CD4-positive, alpha-beta T cell (primary cell): ENCODE measurements around the gene KRT75. TPM values are rescaled to one million over a fixed set of nuclear protein-coding genes. Genes with fewer than 3 reads are reported as not detected.

Source experiments
- ATAC-seq: fragments of 200-7000 bp; cut with Tn5 transposase; one replicate; pipeline ENCODE4 v1.10.0; 2022; ENCODE audit warnings: mild to moderate bottlenecking; ENCODE audit not compliant: poor library complexity
- CTCF ChIA-PET: fragments of 350-600 bp; sonication (Branson Sonifier 250); formaldehyde crosslinking; loops from one replicate; lab custom pipeline; 2021; ENCODE audit warnings: antibody characterized with exemption, inconsistent platforms; lab: Charles Lee
- POLR2A ChIA-PET: fragments of 350-600 bp; sonication (Branson Sonifier 250); formaldehyde crosslinking; loops from one replicate; lab custom pipeline; 2021; ENCODE audit warnings: antibody characterized with exemption, inconsistent platforms; lab: Charles Lee
- DNase-seq, 14 experiments: peaks; one replicate each; pipeline ENCODE4 v3.0.0-alpha.2; 2013 to 2020; ENCODE audit warnings: mixed read lengths in 2 of 14
- H3K27ac ChIP-seq, 2 donors: one replicate each; pipeline versions ENCODE4 v1.5.1 to v1.7.0; 2013; ENCODE audit warnings: low read length in 2 of 2, low read depth in 1 of 2, mild to moderate bottlenecking in 1 of 2
- H3K27me3 ChIP-seq, 2 experiments: 1 replicate in 1 of 2; 2 replicates in 1 of 2; pipeline versions ENCODE4 v1.6.1 to v1.7.0; 2013; ENCODE audit warnings: low read length in 2 of 2, control low read depth in 1 of 2, mild to moderate bottlenecking in 1 of 2, moderate library complexity in 1 of 2; ENCODE audit not compliant: insufficient read depth in 2 of 2, control insufficient read depth in 1 of 2
- H3K36me3 ChIP-seq: one replicate; pipeline ENCODE4 v1.6.1; 2013; ENCODE audit warnings: low read length, control low read depth; ENCODE audit not compliant: insufficient read depth
- H3K4me1 ChIP-seq: one replicate; pipeline ENCODE4 v1.6.1; 2013; ENCODE audit warnings: low read length, control low read depth; ENCODE audit not compliant: insufficient read depth
- H3K4me3 ChIP-seq: one replicate; pipeline ENCODE4 v1.5.1; 2013; ENCODE audit warnings: mild to moderate bottlenecking, low read length, moderate library complexity
- H3K9me3 ChIP-seq, 2 experiments: 1 replicate in 1 of 2; 2 replicates in 1 of 2; pipeline versions ENCODE4 v1.6.1 to v1.7.0; 2013; ENCODE audit warnings: low read length in 2 of 2, mild to moderate bottlenecking in 2 of 2, control low read depth in 1 of 2, moderate library complexity in 1 of 2; ENCODE audit not compliant: control insufficient read depth in 1 of 2, insufficient read depth in 1 of 2
- H3K27ac Mint-ChIP-seq: one replicate; pipeline ENCODE4 v1.8.0; 2020; ENCODE audit warnings: mixed read lengths
- H3K27me3 Mint-ChIP-seq: one replicate; pipeline ENCODE4 v1.8.0; 2021; ENCODE audit warnings: mixed read lengths
- H3K36me3 Mint-ChIP-seq: one replicate; pipeline ENCODE4 v1.8.0; 2021; ENCODE audit warnings: low read depth, mixed read lengths
- H3K4me1 Mint-ChIP-seq: one replicate; pipeline ENCODE4 v1.8.0; 2021; ENCODE audit warnings: low read depth, mixed read lengths
- H3K4me3 Mint-ChIP-seq: one replicate; pipeline ENCODE4 v1.8.0; 2020; ENCODE audit warnings: mild to moderate bottlenecking, mixed read lengths
- H3K9me3 Mint-ChIP-seq: one replicate; pipeline ENCODE4 v1.8.0; 2020; ENCODE audit warnings: mixed read lengths
- intact Hi-C, 2 experiments: fragments of 100-400 bp; cut with DNase I in 1 of 2; cut with micrococcal nuclease in 1 of 2; formaldehyde crosslinking; loops; one replicate each; pipeline versions ENCODE4 v1.15.1 to v1.9.0; 2023 to 2025; cut with DNase I, micrococcal nuclease
- total RNA-seq, 174 experiments: library from RNA in 2 of 174; stranded (reverse) in 2 of 174; gene quantifications; one replicate each; pipeline ENCODE4 v1.2.3 and lab custom pipeline; 2021 to 2026
- TF ChIP-seq, protein P1 (sequence below): fragments of 200-600 bp; IDR thresholded peaks from one replicate; pipeline ENCODE4 v1.8.0; 2022; ENCODE audit warnings: antibody characterized with exemption, mild to moderate bottlenecking

The KRT75 gene
- total RNA-seq, 2 experiments from 2014 or later = not detected

DNA sequence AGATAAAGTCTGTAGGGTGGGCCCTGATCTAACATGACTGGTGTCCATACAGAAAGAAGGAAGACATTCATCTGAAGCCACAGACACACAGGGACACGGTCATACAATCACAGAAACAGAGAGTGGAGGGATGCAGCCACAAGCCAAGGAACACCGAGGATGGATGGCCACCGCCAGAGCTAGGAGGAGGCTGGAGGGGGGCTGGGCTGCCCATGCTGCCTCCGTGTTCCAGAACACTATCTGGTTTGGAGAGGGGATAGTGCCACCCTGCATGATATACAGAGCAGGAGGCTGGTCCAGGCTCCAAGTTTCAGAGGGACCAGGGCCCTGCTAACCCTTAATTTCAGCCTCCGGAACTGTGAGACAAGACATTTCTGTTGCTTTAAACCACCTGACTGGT is 8.7 kb downstream of the KRT75 start:
- Histone ChIP-seq H3K4me3 (no peak overlapping the region), H3K27ac (no peak overlapping the region), H3K9me3 (peaks cover 0 to 3% of the 10 kb centered on the region in 2 experiments), H3K36me3 (no peaks in the 10 kb centered on the region), H3K4me1 (no peaks in the 10 kb centered on the region), H3K27me3 (no peaks in the 10 kb centered on the region)
- no peaks in the 10 kb centered on the region for H3K9me3 Mint-ChIP-seq
- H3K27me3 Mint-ChIP-seq = peaks cover 25% of the 10 kb centered on the region
- TF ChIP-seq, protein P1, sequence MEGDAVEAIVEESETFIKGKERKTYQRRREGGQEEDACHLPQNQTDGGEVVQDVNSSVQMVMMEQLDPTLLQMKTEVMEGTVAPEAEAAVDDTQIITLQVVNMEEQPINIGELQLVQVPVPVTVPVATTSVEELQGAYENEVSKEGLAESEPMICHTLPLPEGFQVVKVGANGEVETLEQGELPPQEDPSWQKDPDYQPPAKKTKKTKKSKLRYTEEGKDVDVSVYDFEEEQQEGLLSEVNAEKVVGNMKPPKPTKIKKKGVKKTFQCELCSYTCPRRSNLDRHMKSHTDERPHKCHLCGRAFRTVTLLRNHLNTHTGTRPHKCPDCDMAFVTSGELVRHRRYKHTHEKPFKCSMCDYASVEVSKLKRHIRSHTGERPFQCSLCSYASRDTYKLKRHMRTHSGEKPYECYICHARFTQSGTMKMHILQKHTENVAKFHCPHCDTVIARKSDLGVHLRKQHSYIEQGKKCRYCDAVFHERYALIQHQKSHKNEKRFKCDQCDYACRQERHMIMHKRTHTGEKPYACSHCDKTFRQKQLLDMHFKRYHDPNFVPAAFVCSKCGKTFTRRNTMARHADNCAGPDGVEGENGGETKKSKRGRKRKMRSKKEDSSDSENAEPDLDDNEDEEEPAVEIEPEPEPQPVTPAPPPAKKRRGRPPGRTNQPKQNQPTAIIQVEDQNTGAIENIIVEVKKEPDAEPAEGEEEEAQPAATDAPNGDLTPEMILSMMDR = no peak
- no peak overlapping the region for H3K4me3 Mint-ChIP-seq
- ATAC-seq (no peak), DNase-seq (no peak)
- H3K36me3 Mint-ChIP-seq = no peaks in the 10 kb centered on the region
- H3K27ac Mint-ChIP-seq = no peak overlapping the region
- H3K4me1 Mint-ChIP-seq = no peaks in the 10 kb centered on the region
- intact Hi-C loops = no loop called here
- ChIA-PET POLR2A (no interaction called here), CTCF (no interaction called here)

GRCh38 chr12:52423661-52424500 is 10.3 kb downstream of the KRT75 start:
- Histone ChIP-seq H3K36me3 (no peaks in the 10 kb centered on the region), H3K9me3 (peaks cover 0 to 3% of the 10 kb centered on the region in 2 experiments)

GRCh38 chr12:52423035-52423434 is 11.1 kb downstream of the KRT75 start:
- Mint-ChIP-seq H3K9me3 (no peaks in the 10 kb centered on the region), H3K4me3 (no peak overlapping the region), H3K27me3 (peaks cover 8% of the 10 kb centered on the region), H3K4me1 (no peaks in the 10 kb centered on the region), H3K36me3 (no peaks in the 10 kb centered on the region), H3K27ac (no peak overlapping the region)
- intact Hi-C loops = no loop called here
- TF ChIP-seq, protein P1 = no peak
- no peaks in the 10 kb centered on the region for H3K4me1 ChIP-seq
- no peaks in the 10 kb centered on the region for H3K36me3 ChIP-seq
- H3K27ac ChIP-seq = no peak overlapping the region
- ATAC-seq (no peak), DNase-seq (no peak)
- CTCF ChIA-PET = no interaction called here
- no peaks in the 10 kb centered on the region for H3K27me3 ChIP-seq
- POLR2A ChIA-PET = no interaction called here
- H3K9me3 ChIP-seq = peaks cover 0 to 3% of the 10 kb centered on the region in 2 experiments
- no peak overlapping the region for H3K4me3 ChIP-seq

More at GRCh38 chr12:52423661-52424500, 10.3 kb downstream of the KRT75 start:
- H3K36me3 Mint-ChIP-seq = no peaks in the 10 kb centered on the region
- no peaks in the 10 kb centered on the region for H3K4me1 Mint-ChIP-seq
- POLR2A ChIA-PET = no interaction called here
- H3K4me3 Mint-ChIP-seq = no peak overlapping the region
- H3K27ac Mint-ChIP-seq = no peak overlapping the region
- DNase-seq (no peak), ATAC-seq (no peak)
- Histone ChIP-seq H3K27me3 (no peaks in the 10 kb centered on the region), H3K4me1 (no peaks in the 10 kb centered on the region), H3K27ac (no peak overlapping the region), H3K4me3 (no peak overlapping the region)
- no peaks in the 10 kb centered on the region for H3K9me3 Mint-ChIP-seq
- intact Hi-C loops = no loop called here
- CTCF ChIA-PET = no interaction called here
- TF ChIP-seq, protein P1 = no peak
- peaks cover 11% of the 10 kb centered on the region for H3K27me3 Mint-ChIP-seq
